Duodenal mucosa (tissue), 2 donors: ENCODE measurements around the gene DIS3.
A peak's percentile ranks its signal among the peaks of the same experiment; 100 is the strongest.
"Not testable (repeated sequence)": the region's sequence is repeated elsewhere in the genome, so short reads cannot be mapped to it uniquely, and the experiment has no call there.

Source experiments
- H3K27ac ChIP-seq: one replicate; pipeline ENCODE4 v1.7.0; 2013; ENCODE audit warnings: low read depth, low read length
- H3K27me3 ChIP-seq, 2 donors: one replicate each; pipeline ENCODE4 v1.7.0; 2013; ENCODE audit warnings: low read length in 2 of 2, control low read depth in 1 of 2; ENCODE audit not compliant: insufficient read depth in 2 of 2, control insufficient read depth in 1 of 2
- H3K36me3 ChIP-seq, 2 donors: one replicate each; pipeline ENCODE4 v1.7.0; 2013; ENCODE audit warnings: low read length in 2 of 2, control low read depth in 1 of 2; ENCODE audit not compliant: insufficient read depth in 2 of 2, control insufficient read depth in 1 of 2
- H3K4me1 ChIP-seq, 2 donors: one replicate each; pipeline ENCODE4 v1.7.0; 2013; ENCODE audit warnings: low read length in 2 of 2, control low read depth in 1 of 2; ENCODE audit not compliant: insufficient read depth in 2 of 2, control insufficient read depth in 1 of 2
- H3K4me3 ChIP-seq, 2 donors: one replicate each; pipeline ENCODE4 v1.7.0; 2013; ENCODE audit warnings: low read length in 2 of 2, low read depth in 1 of 2
- H3K9ac ChIP-seq, 2 donors: one replicate each; pipeline ENCODE4 v1.7.0; 2013; ENCODE audit warnings: low read length in 2 of 2, low read depth in 1 of 2
- H3K9me3 ChIP-seq, 2 donors: one replicate each; pipeline ENCODE4 v1.7.0; 2013; ENCODE audit warnings: low read length in 2 of 2, control low read depth in 1 of 2; ENCODE audit not compliant: control insufficient read depth in 1 of 2

Gene DIS3

DNA sequence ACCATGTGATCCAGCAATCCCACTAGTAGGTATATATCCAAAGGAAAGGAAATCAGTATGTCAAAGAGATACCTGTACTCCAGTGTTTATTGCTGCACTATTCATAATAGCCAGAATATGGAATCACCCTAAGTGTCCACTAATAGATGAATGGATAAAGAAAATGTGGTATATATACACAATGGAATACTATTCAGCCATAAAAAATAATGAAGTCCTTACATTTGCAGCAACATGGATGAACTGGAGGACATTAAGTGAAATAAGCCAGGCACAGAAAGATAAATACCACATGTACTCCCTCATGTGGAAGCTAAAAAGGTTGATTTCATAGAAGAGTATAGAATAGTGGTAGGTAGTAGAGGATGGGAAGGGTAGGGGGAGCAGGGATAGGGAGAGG is 30.5 kb downstream of the DIS3 start:
- Histone ChIP-seq H3K9me3 (no peaks in the 10 kb centered on the region), H3K4me3 (no peak overlapping the region), H3K27ac (no peak overlapping the region), H3K9ac (no peak overlapping the region), H3K27me3 (no peaks in the 10 kb centered on the region), H3K4me1 (no peaks in the 10 kb centered on the region), H3K36me3 (peaks cover 10 to 70% of the 10 kb centered on the region in 2 donors)

DNA sequence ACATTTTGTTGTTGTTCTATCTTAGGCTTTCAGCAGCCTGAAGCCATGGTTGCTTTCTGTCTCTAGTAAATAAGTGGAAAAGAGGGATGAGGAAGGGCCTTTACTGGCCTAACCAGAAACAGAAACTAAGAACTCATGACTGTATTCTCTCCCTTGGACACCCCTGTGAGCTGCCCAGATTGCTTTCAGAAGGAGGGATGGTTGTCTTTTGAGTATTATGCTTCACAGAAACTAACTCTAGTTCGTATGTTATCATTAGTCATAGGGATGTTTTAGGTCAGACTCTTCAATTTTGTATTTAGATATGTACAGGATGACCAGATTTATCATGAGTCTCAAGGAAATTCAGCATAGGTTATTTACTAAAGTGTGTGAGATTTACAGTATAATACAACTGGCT is 36.4 kb downstream of the DIS3 start:
- Histone ChIP-seq H3K9ac (no peak overlapping the region), H3K27ac (no peak overlapping the region), H3K27me3 (no peaks in the 10 kb centered on the region), H3K36me3 (peaks cover 8 to 57% of the 10 kb centered on the region in 2 donors), H3K4me1 (no peaks in the 10 kb centered on the region), H3K4me3 (no peak overlapping the region), H3K9me3 (no peaks in the 10 kb centered on the region)

GRCh38 chr13:72740015-72740414 is 41.7 kb downstream of the DIS3 start:
- no peak overlapping the region for H3K9ac ChIP-seq
- no peak overlapping the region for H3K27ac ChIP-seq
- peaks cover 9 to 49% of the 10 kb centered on the region in 2 donors for H3K36me3 ChIP-seq
- H3K9me3 ChIP-seq: no peaks in the 10 kb centered on the region
- no peaks in the 10 kb centered on the region for H3K27me3 ChIP-seq
- no peak overlapping the region for H3K4me3 ChIP-seq
- no peaks in the 10 kb centered on the region for H3K4me1 ChIP-seq

- H3K27me3 ChIP-seq: no peaks in the 10 kb centered on the region
- no peaks in the 10 kb centered on the region for H3K9me3 ChIP-seq
- H3K4me3 ChIP-seq: no peak overlapping the region
- no peaks in the 10 kb centered on the region for H3K4me1 ChIP-seq
- no peak overlapping the region for H3K9ac ChIP-seq
- peaks cover 11 to 46% of the 10 kb centered on the region in 2 donors for H3K36me3 ChIP-seq
- no peak overlapping the region for H3K27ac ChIP-seq
These were observed 44.7 kb downstream of the DIS3 start for GRCh38 chr13:72737033-72737432.

- H3K9ac ChIP-seq: peak overlapping the region; percentile 67 to 76
- peaks cover 20 to 23% of the 10 kb centered on the region in 2 donors for H3K4me1 ChIP-seq
- H3K27me3 ChIP-seq: no peaks in the 10 kb centered on the region
- H3K36me3 ChIP-seq: peaks cover 3 to 11% of the 10 kb centered on the region in 2 donors
- H3K27ac ChIP-seq: no peak overlapping the region
- H3K4me3 ChIP-seq: peak overlapping the region; percentile 92 to 96
- H3K9me3 ChIP-seq: no peaks in the 10 kb centered on the region
These were observed 53.5 kb downstream of the DIS3 start for GRCh38 chr13:72728290-72728605.

DNA sequence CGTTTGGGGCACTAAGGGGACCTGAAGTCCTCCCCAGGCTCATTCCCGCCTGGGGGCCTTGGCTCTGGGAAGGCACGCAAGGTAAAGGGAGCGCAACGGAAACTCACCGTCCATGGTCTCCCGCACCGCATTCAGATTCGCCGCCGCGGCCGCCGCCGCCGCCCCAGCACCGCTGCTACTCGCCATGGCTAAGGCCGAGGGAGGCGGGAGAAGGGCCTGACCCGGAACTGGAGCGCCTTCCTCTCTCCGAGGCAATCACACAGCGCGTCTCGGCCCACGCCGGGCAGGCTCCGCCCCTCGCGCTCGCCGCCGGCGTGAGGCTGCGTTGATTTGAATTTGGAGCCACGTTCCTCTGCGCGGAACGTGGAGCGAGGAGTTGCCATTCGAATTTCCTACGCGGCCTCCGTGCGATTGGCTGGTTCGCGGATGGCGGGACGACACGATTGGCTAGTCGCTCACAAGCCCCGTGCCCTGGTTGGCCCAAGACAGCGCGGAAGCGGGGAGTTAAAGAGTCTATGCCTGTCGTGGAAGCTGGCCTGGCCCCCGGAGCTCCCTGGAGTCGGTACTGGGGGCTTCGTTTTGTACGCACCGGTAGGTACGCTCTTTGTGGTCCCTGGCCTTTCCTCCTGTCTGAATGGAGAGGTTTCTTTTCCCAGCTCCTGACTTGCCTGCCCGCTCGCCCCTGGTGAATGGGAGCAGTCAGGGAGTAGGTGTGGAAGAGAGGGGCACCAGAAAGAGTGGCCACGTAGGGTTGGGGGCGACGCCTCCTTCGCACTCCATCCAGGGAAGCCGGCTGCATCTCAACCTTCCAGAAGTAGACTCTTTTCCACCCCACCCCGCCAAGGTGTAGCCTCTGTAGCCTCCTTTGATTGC is 54.0 kb downstream of the DIS3 start, which contains the start of the genes BORA and MZT1:
BORA (plus strand) TSS at position 507 of the 873 bp plus-strand sequence. CDS start 1,018 bp downstream, outside the sequence.
MZT1 (minus strand) TSS at position 213 of the 873 bp plus-strand sequence; CDS start at position 186, 27 bp downstream.
- peaks cover 20 to 23% of the 10 kb centered on the region in 2 donors for H3K4me1 ChIP-seq
- H3K9me3 ChIP-seq: no peaks in the 10 kb centered on the region
- no peak within 1 kb of the TSS for H3K27ac ChIP-seq
- peaks cover 0 to 8% of the 10 kb centered on the region in 2 donors for H3K36me3 ChIP-seq
- no peaks in the 10 kb centered on the region for H3K27me3 ChIP-seq
- peak within 1 kb of the TSS; percentile 70 to 77 for H3K9ac ChIP-seq
- H3K4me3 ChIP-seq: peak within 1 kb of the TSS; percentile 92 to 96

- Histone ChIP-seq H3K27ac (no peak overlapping the region), H3K4me1 (peaks cover 20 to 23% of the 10 kb centered on the region in 2 donors), H3K36me3 (peaks cover 0 to 5% of the 10 kb centered on the region in 2 donors), H3K27me3 (no peaks in the 10 kb centered on the region), H3K4me3 (peak overlapping the region; percentile 92 to 96), H3K9ac (peak overlapping the region; percentile 70 to 77), H3K9me3 (no peaks in the 10 kb centered on the region)
These were observed 54.8 kb downstream of the DIS3 start for GRCh38 chr13:72726726-72727416.

- H3K36me3 ChIP-seq, H3K9me3 ChIP-seq, H3K27ac ChIP-seq, H3K27me3 ChIP-seq: not testable (repeated sequence)
- H3K9ac ChIP-seq: peak overlapping the region in 1 of 2 donors; percentile 70
- peaks cover 20 to 23% of the 10 kb centered on the region in 2 donors for H3K4me1 ChIP-seq
- peak overlapping the region; percentile 92 to 96 for H3K4me3 ChIP-seq
These were observed 55.5 kb downstream of the DIS3 start for GRCh38 chr13:72726185-72726584.

- H3K36me3 ChIP-seq: peaks cover 14 to 42% of the 10 kb centered on the region in 2 donors
- no peak overlapping the region for H3K9ac ChIP-seq
- no peaks in the 10 kb centered on the region for H3K4me1 ChIP-seq
- no peak overlapping the region for H3K27ac ChIP-seq
- peaks cover 0 to 3% of the 10 kb centered on the region in 2 donors for H3K9me3 ChIP-seq
- H3K4me3 ChIP-seq: no peak overlapping the region
- no peaks in the 10 kb centered on the region for H3K27me3 ChIP-seq
These were observed 64.9 kb downstream of the DIS3 start for GRCh38 chr13:72716776-72717175.
